GM18498 (cell line): ENCODE results near the gene CD37.
"Not testable (repeated sequence)": the region's sequence is repeated elsewhere in the genome, so short reads cannot be mapped to it uniquely, and the experiment has no call there.

Experiments used
- ATAC-seq: cut with Tn5 transposase; IDR thresholded peaks from one replicate; pipeline ENCODE4 v1.9.1; 2021; ENCODE audit warnings: mild to moderate bottlenecking, moderate library complexity; ENCODE audit not compliant: unreplicated experiment

Gene CD37

GRCh38 chr19:49373174-49373573 is 38.0 kb downstream of the CD37 start:
- ATAC-seq: not testable (repeated sequence)

DNA sequence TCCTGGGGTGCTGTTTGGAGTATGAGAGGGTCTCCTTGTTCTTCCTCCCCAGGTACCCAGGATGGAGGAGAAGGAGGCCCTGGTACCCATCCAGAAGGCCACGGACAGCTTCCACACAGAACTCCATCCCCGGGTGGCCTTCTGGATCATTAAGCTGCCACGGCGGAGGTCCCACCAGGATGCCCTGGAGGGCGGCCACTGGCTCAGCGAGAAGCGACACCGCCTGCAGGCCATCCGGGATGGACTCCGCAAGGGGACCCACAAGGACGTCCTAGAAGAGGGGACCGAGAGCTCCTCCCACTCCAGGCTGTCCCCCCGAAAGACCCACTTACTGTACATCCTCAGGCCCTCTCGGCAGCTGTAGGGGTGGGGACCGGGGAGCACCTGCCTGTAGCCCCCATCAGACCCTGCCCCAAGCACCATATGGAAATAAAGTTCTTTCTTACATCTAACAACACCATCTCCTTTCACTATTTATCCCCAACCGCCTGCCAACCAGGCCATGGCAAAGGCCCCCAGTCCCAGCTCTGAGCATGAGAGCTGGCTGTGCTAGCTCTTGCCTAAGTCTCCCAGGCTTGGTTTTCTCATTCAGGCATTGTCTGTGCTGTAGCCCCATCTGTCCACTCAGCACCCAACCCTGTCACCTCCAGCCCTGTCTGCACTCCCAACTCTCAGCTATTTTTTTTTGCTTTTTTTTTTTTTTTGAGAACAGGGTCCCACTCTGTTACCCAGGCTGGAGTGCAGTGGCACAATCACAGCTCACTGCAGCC is 39.6 kb downstream of the CD37 start:
- no peak for ATAC-seq

GRCh38 chr19:49378512-49378911 is 43.3 kb downstream of the CD37 start:
- ATAC-seq: no peak

GRCh38 chr19:49380391-49380790 is 45.2 kb downstream of the CD37 start:
- no peak for ATAC-seq

DNA sequence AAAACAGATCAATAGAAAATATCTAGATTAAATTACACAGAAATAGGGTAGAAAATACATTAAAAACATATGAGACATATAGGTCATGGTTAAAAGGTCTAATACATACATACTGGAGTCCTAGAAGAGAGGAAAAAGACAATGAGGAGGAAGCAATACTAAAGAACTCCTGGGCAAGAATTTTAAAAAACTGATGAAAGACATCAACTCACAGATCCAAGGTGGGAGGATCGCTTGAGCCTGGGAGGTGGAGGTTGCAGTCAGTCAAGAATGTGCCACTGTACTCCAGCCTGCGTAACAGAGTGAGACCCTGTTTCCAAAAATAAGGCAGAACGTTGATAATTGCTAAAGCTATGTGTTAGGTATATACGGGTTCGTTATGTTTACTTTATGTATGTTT is 47.4 kb downstream of the CD37 start:
- no peak for ATAC-seq

DNA sequence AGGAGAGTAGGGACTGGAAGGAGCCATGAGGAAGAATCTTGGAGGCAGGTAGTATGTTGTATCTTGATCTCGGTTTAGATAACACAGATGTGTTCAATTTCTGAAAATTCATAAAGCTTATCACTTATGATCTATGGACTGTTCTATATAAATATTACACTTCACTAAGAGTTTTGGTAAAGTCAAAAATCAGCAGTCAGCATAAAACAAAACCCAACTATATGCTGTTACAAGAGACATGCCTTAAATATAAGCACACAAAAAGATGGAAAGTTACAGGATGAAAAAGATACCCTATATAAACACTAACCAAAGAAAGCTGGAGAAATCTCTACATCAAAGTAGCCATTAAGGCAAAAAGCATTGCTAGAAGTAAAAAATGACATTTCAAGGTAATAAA is 48.4 kb downstream of the CD37 start:
- ATAC-seq: no peak

GRCh38 chr19:49387936-49388372 is 52.7 kb downstream of the CD37 start, which contains the start of gene KASH5:
KASH5 (plus strand) TSS chr19:49388249; CDS start chr19:49390884, 2,635 bp downstream.
- peak; percentile 77 for ATAC-seq

GRCh38 chr19:49389406-49389805 is 54.2 kb downstream of the CD37 start:
- ATAC-seq: no peak
